GM18526 (cell line): ENCODE data around the gene MAGI1.

Experiments used
- POLR2A ChIP-seq: IDR thresholded peaks from 3 replicates; pipeline ENCODE4 v1.6.1; 2011; ENCODE audit not compliant: insufficient read length; ENCODE audit errors: extremely low read depth

The MAGI1 gene

DNA sequence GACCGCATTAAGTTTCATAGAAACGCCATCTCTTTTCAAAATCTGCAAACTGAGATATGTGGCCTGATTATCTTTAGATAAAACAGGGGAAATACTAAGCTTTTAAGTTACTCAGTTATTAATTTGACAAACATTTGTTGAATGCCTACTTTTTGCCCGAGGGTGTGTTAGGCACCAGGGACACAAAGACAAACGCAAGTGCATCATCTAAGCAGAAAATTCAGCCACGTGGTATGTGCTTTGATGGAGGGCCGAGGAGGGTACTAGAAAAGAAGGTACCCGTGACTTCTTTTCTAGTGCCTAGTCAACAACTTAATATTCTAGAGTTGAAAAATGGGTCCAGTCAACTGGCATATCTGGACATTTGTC is 594.3 kb downstream of the MAGI1 start:
- no peak for TF ChIP-seq POLR2A

DNA sequence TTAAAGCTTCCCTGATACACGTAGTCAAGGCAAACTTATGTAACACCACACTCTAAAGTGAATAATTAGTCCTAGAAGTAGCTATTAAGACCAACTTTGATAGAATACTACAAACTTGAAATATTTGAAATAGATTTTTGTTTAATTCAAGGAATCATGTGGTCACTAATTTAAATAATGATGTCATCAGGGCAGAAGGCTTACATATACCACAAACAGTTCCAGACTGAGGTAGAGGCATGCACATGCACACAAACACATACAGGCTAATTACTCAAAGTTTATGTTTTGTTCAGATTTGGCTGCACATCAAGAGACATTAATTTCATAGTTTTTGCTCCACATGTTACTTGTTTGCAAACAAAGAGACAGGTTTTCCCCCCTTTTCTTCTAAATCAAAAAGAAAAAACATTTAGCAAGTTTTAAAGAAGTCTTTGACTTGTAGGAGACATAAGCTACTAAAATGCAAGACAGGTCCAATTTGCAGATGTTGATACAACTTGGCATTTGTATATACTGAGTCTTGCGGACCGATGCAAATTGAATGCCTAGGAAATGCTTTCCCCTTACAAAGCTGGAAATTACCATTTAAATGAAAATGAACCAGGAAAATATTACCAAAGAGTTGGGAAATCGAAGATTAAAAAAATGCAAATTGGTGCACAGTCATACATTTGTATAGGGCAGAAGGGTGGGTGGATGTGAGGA is 594.8 kb downstream of the MAGI1 start:
- no peak for TF ChIP-seq POLR2A

DNA sequence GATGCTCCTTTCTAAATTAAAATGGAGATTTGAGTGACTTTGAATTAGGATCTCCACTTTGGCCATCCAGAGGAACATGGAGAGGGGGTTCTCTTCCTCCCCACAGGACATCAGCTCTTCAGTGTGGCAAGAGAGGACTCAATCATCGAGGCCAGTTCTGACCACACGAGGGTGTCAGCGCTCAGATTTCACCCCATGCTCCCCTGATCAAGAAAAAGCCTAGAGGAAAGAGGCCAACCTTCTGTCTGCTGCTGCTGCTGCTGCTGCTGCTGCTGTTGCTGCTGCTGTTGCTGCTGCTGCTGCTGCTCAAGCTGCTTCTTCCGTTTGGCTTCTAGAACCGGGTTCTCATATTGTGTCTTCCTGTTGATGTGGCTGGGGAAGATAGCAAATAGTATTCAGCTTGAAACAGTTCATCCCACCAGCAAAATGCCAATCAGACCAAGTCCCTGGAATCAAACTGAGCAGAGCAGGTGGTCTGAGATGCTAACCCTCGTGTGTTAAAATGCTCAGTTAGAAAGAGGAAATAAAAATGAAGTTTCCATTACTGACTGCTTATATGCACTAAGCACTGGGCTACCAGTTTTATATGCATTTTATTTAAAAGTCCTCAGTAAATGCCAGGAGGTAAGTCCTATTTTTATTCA is 599.0 kb downstream of the MAGI1 start:
- no peak for TF ChIP-seq POLR2A

DNA sequence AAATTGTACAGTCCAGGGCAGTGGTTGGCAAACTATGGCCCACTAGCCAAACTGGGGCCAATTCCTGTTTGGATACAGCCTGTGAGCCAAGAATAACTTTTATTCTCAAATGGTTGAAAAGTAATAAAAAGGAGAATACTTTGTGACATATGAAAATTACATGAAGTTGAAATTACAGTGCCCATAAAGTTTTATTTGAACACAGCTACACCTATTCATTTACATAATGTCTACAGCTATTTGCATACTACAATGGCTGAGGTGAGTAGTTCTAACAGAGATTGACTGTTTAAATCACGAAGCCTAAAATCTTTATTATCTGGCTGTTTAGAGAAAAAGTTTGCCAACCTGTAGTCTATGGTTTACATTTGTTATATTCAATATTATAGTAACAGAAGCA is 600.1 kb downstream of the MAGI1 start:
- no peak for TF ChIP-seq POLR2A

DNA sequence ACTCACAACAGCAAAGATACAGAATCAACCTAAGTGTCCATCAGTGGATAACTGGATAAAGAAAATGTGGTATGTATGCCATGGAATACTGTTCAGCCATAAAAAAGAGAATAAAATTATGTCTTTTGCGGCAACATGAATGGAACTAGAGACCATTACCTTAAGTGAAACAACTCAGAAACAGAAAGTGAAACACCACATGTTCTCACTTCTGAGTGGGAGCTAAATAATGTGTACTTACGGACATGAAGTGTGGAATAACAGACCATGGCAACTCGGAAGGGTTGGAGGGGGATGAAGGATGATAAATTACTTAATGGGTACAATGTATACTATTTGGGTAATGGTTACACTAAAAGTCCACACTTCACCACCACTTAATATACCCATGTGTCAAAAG is 600.6 kb downstream of the MAGI1 start:
- no peak for TF ChIP-seq POLR2A

DNA sequence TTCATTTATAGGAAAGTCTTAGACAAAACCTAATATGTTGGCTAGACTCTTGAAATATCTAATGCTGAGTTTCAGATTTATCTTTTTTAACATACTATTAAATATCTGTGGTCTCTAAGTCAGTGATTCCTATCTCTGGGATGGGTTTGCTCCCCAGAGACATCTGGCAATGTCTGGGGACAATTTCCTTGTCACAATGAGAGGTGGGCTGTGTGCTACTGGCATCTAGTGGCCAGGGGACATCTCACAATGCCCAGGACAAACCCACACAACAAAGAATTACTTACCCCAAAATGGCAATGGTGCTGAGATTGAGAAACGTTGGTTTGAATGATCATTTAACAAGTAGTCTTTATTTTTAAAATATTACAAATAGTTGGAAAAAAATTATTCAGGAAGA is 602.1 kb downstream of the MAGI1 start:
- no peak for TF ChIP-seq POLR2A

DNA sequence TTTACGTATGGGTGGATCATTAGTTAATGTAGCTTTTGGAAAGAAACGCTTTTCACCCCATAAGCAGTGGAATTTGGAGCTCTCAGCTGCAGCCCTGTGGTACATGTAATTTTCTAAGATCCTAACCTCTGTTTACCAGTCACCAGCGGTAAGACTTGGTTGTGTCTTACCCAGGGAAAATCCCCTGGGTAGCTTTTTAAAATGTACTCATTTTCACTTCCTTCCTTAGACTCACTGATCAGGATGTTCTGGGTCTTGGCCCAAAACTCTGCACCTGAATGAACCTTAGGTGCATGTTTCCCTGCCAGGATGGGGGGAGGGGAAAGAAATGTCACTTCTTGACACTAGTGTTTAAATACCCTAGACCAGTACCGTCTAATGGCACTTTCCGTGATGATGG is 605.2 kb downstream of the MAGI1 start:
- no peak for TF ChIP-seq POLR2A

DNA sequence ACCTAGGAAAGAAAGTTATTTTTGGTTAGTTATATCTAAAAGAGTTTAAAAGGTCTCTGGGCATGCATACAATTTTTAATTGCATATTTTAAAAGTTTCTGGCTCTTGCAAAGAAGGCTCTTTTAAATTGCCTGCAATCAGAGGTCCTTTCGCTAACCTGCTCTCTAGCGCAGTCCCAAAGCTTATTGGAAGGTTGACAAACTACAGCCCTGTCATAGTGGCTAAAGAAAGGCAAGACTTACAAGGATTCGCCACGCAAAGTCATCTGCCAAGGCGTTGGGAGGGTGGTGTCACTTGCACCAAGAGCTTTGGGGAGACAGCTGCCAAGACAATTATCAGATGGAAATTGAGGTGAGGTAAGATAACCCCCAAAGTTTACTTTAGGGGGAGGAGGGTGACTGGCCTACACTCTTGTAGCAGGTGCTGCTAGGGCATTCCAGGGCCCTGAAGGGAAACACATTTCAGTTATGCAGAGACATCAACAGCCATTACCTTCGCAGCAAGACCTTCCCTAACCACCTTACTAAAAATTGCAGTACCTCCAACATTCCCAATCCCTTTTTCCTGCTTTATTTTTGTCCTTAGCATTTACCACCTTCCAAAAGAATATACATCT is 606.2 kb downstream of the MAGI1 start:
- TF ChIP-seq POLR2A: no peak

DNA sequence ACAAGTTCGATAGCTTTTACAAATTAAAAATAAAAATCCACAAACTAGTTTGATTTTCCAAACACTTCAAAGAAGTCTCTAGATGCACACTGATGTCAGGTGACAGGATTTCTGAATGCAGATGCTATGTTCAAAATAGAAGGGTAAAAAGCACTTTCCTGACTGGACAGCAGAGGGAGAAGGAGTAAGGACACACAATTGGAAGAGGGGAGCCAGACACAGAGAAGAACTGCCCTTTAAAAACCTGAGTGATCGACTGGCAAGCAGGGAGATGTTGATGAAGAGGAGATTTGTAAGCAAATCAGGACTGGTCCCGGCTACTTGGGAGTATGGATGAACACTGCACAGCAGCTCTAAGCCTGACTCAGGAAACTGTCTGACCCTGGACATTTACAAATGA is 612.8 kb downstream of the MAGI1 start:
- no peak for TF ChIP-seq POLR2A

DNA sequence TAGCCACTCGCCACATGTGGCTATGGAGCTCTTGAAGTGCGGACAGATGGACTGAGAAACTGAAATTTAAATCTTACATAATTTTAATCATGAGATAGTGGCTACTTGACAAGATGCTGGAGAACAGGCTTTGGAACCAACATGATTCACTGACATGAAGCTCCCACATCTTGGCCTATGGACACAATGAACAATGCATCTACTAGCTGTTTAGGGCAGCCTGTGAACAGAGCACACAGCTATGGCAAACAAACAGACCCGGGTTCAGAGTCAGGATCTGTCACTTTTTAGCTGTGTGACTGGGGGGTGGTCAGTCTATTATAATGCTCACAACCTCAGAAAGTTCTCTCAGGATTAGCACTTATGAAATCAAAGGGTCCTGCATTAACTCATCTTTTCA is 616.6 kb downstream of the MAGI1 start:
- TF ChIP-seq POLR2A: no peak

DNA sequence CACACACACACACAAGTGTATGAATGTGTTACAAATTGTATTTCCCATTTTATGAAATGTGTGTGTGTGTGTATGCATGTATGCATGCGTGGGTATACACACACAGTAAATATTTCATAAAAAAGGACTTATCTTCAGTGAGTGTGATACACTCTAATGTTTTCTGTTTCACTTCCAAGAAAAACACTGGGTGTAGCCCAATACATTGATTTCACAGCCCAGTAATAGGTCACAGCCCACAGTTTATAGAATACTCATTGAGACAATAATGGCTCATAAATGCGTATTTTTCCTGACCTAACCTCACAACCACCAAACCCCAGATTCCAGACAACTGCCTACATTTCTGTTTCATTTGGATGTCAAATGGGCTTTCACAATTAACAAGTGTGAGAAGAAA is 619.5 kb downstream of the MAGI1 start:
- TF ChIP-seq POLR2A: no peak

DNA sequence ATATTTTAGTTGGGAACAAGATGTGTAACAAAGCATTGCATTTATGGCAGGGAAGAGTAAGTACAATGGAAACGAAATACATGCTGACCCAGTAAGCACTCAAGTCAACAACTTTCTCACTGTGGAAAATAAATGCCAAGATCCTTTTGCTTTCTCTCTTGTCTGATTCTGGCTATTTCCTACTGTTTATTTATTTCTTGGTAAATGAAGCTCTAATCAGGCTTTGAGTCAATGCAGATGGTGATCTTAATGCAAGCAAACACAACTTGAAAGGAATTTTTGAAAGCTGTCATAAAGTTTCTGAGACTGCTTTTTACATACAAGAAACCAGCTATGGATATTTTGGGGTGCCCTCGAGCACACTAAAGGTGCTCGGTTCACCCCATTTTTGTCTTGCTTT is 624.8 kb downstream of the MAGI1 start:
- no peak for TF ChIP-seq POLR2A

DNA sequence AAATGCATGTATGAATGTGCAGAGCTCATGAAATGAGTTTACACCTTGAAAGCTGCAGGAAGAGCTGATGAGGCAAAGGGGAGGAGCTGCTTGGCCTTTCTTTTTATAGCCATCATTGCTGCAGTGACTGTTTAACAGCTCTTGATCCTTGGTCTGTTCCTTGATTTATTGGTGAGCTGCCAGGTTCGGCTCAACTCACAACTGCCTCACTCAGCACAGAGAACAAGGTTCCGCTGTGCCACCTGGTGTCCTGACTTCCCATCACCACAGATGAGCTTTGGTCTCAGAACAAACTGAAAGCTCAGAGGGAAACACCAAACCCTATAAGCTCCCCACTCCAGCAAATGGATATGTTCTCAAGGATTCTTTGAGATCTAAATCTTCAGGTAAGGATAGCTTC is 626.1 kb downstream of the MAGI1 start:
- TF ChIP-seq POLR2A: no peak

DNA sequence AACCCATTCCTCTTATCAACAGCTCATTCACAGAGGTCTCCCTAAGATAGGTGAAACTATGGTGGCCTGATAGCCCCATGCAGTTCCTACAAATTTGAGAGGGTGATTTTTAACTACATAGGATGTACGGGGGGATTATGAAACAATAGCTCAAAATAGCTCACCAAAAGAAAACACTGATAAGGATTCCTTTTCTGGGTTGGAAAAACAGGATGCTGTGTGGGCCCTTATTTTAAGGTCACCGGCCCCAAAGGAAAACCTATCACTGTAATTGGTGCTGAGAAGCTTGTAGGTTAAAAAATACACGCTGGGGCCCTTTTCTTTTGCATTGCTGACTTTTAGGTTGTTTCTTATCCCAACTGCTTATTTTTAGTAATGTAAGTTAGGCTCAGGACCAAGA is 627.4 kb downstream of the MAGI1 start:
- TF ChIP-seq POLR2A: no peak

DNA sequence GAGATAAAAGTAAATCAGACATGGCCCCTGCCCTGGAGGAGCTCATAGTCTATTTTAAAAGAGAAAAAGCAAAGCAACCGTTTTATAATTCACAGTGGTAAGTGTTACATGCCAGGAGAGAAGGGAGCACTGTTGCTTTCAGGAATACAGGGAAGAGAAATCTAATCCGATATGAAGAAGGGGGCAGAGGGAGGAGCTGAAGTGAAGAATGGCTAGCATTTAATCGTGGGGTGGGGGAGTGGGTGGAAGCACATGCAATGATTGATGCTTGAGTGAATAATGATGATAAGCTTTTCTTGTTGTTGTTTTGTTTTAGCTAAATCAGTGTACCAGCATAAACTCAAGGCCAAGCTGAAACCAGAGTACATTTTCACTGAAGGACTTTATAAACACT is 629.5 kb downstream of the MAGI1 start:
- no peak for TF ChIP-seq POLR2A

DNA sequence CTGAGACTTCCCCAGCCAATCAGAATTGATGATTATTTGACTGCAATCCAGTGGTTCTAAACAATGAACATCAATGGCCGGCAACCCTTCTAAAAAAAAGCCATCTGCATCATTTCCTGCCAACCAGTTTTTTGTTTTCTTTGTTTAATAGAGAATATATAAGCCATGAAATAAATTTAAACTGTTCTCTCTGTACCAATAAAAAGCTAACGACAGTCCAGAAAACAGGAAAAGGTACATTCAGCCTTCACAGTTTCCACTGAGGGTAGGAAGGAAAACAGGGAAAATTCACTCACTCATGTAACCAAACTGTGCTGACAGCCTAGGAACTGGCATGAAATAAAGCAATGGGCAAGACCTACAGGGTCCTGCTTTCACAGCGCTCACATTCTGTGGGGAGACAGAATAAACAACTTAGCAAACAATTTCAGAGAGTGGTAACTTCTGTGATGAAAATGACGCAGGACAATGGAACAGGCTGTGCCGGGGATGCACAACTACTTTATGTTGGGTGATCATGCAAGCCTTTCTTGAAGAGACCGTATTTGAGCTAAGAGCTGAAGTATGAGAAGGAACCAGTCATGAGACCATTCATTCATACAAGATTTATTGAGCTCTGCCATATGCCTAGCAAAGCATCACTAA is 630.1 kb downstream of the MAGI1 start:
- TF ChIP-seq POLR2A: no peak
